LHCN-M2 (cell line): ENCODE data around the gene CCHCR1. TPM values are rescaled to one million over a fixed set of nuclear protein-coding genes. Genes with fewer than 3 reads are reported as not detected.

Source experiments
- DNase-seq: peaks from one replicate; pipeline ENCODE4 v3.0.0-alpha.2; 2012; ENCODE audit warnings: low read depth
- total RNA-seq: library from RNA; depleted of rRNA; stranded (reverse); fragments of >200 nt; gene quantifications from 2 replicates; pipeline ENCODE4 v1.2.3, GENCODE V29; 2014

The CCHCR1 gene
- total RNA-seq, 1 experiment from 2014 or later, result 43.2 TPM

GRCh38 chr6:31162463-31163165 is 5.0 kb upstream of the CCHCR1 start:
- no peak for DNase-seq

DNA sequence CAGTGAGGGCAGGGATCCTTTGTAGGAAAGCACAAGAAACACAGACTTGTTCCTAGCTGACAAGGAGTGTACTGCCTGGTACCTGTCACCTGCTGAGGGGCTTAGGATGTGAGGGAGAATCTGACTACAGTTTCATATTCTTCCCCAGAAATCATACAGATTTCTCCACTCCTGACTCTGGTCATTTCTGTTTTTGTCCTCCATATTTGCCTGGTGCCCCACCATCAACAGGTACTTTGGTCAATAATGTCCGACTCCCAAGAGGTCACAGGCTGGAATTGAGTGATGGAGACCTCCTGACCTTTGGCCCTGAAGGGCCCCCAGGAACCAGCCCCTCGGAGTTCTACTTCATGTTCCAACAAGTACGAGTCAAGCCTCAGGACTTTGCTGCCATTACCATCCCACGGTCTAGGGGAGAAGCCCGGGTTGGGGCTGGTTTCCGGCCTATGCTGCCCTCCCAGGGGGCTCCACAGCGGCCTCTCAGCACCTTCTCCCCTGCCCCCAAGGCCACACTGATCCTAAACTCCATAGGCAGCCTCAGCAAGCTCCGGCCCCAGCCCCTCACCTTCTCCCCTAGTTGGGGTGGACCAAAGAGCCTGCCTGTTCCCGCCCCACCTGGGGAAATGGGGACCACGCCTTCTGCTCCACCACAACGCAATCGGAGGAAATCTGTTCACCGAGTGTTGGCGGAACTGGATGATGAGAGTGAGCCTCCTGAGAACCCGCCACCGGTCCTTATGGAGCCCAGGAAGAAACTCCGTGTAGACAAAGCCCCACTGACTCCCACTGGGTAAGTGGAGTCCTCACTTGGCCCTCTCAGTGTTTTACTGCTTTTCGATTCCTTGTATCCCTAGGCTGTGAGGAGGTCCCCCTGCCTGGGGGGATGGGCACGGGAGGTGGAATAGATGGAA is 3.9 kb upstream of the CCHCR1 start:
- DNase-seq, result no peak

DNA sequence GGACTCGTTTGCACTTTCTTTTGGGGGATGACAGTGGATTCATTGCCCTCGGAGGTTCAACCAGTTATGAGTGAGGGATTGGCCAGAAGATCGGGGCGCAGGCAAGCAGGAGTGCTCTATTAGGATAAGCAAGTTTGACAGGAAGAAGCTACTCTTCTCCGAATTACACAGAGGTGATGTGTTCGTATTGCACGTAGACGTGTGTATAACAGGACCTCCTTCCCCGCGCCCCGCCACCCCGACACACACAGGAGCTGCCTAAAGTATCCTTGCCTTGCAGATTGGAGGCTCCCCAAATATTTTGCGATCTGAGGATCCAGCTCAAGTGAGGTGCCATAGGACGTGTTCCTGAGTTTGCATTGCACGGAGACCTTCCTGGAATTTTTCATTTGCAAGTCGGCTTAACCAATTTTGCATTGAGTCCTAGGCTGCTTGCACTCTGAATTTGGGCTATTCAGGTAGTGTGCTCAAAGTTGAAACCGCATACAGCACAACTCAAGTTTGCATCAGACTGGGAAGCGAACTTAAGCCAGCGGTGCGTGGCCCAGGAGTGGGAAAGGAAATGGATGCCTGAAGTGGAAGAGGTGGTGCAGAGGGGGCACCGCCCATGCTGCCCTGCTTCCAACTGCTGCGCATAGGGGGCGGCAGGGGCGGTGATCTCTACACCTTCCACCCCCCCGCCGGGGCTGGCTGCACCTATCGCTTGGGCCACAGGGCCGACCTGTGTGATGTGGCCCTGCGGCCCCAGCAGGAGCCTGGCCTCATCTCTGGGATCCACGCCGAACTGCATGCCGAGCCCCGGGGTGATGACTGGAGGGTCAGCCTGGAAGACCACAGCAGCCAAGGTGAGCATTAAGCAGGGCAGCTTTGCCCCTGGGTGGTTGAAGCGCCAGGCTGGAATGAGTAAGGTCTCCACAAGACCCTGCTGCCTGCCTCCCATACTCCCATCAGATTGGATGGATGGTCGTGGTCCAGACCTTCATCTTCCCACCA is 1.6 kb upstream of the CCHCR1 start:
- DNase-seq, result peak; percentile 19

- peak; percentile 99 for DNase-seq
These were observed 699 bp upstream of the CCHCR1 start, which contains the start of gene TCF19 for GRCh38 chr6:31158140-31158862. Gene TCF19, plus strand, starts transcription at chr6:31158589. Its CDS starts 881 bp downstream, at chr6:31159470.

GRCh38 chr6:31156641-31157040 is 961 bp downstream of the CCHCR1 start:
- no peak for DNase-seq

DNA sequence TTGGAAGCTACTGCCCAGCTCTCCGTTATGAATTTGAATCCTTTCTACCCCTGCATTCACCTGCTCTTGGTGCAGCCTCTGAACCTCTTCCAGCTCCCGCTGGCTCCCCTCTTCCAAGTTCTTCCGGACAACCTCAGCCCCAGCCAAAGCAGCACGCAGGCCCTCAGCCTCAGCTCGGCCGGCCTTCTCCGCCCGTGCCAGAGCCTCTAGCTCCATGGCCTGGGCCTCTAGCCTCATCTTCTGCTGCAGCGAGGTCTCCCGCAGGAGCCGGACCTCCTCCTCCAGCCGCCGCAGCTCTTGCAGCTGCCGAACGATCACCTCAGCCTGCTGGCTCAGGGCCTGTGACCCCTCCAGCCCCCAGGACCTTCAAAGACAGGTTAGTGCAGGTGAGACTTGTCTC is 3.2 kb downstream of the CCHCR1 start:
- DNase-seq, result no peak

GRCh38 chr6:31152781-31153180 is 4.8 kb downstream of the CCHCR1 start:
- no peak for DNase-seq

GRCh38 chr6:31149827-31150447 is 7.7 kb downstream of the CCHCR1 start:
- DNase-seq, result no peak

DNA sequence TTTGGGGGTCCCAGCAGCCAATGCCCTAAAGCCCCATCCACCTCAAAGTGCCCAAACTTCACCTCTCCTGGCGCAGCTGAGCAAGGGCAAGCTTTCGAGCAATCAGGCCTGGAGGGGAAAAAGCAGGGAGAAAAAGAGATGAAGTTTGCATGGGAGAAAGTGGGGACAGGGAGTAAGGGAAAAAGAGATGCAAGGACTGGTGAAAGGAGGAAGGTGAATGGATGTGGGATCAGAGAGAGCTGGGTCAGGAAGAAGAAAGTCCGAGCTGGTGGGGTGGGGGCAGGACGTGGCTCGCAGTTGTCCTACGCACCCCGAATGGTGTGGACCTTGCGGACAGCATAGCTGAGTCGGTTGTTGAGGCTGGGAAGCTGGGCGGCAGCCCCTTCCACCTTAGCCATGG is 12.2 kb downstream of the CCHCR1 start:
- no peak for DNase-seq

- no peak for DNase-seq
These were observed 12.6 kb downstream of the CCHCR1 start for GRCh38 chr6:31144970-31145340.

- no peak for DNase-seq
These were observed 13.2 kb downstream of the CCHCR1 start for GRCh38 chr6:31144296-31144969.

DNA sequence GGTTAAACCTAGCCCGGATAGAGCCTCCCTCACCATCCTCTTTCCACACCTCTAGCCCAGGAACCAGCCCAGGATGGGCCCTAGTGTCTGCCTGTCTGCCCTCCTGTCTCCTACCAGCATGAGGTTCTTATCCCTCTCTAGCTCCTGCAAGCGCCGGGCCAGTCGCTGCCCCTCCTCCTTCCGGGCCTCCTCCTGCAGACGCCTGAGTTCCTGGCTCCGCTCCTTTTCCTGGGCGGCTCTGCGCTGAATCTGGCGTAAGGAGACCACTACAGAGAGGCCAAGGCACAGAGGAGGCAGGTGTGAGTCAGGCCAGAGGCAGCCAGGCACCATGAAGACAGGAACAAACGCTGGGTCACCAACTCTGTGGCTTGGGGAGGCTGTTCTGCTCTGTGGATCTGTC is 14.5 kb downstream of the CCHCR1 start:
- DNase-seq, result peak; percentile 33

- no peak for DNase-seq
These were observed 15.2 kb downstream of the CCHCR1 start for GRCh38 chr6:31142361-31142761.

DNA sequence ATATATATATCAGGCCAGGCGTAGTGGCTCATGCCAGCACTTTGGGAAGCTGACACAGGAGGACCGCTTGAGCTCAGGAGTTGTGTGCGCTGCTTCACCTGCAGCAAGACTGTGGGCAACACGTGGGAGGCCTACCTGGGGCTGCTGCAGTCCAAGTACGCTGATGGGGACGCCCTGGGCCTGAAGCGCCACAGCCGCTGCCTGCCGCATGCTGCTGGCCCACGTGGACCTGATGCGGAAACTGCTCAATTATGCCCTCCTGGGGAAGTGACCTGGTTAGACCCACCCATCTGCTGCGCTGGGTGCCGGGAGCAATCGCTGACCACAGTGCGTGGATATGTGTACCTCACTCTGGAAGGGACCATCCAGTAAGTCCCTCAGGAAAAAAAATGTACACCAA is 17.0 kb downstream of the CCHCR1 start:
- DNase-seq, result no peak

- no peak for DNase-seq
These were observed 18.0 kb downstream of the CCHCR1 start for GRCh38 chr6:31139599-31139998.

- no peak for DNase-seq
These were observed 18.6 kb downstream of the CCHCR1 start, which contains the start of gene PSORS1C2 for GRCh38 chr6:31138982-31139381. Gene PSORS1C2, minus strand, starts transcription at chr6:31139066. Its CDS starts 40 bp downstream, at chr6:31139026.

DNA sequence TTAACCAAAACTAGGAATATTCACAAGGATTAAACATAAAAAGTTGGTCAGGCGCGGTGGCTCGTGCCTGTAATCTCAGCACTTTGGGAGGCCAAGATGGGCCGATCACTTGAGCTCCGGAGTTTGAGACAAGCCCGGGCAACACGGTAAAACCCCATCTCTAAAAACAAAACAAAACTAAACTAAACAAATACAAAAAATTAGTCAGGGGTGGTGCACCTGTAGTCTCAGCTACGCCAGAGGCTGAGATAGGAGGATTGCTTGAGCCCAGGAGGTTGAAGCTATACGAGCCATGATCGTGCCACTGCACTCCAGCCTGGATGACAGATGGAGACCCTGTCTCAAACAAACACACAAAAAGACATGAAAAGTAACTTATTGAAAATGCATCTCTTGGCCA is 21.9 kb downstream of the CCHCR1 start:
- no peak for DNase-seq

- no peak for DNase-seq
These were observed 24.8 kb downstream of the CCHCR1 start for GRCh38 chr6:31132806-31133205.

- no peak for DNase-seq
These were observed 26.0 kb downstream of the CCHCR1 start for GRCh38 chr6:31131595-31131994.

DNA sequence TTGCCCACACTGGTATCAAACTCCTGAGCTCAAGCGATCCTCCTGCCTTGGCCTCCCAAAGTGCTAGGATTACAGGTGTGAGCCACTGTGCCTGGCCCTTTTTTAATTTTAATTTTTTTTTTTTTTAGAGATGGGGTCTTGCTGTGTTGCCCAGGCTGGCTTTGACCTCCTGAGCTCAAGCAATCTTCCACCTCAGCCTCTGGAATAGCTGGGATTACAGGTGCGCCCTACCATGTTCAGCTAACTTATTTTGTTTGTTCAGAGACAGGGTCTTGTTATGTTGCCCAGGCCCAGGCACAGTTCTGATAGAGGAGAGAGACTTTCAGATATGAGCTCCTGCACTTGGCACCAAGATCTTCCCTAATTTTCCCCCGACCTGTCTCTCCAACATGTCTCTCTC is 26.9 kb downstream of the CCHCR1 start:
- DNase-seq, result no peak
